ENCODE data around the gene DCAF4L1. TPM values are rescaled to one million over a fixed set of nuclear protein-coding genes. Genes with fewer than 3 reads are reported as not detected.

DCAF4L1 gene
- polyA plus RNA-seq, 2 of the 4 experiments (the other 2 are of a cell fraction): 0.12 to 0.14 TPM

DNA sequence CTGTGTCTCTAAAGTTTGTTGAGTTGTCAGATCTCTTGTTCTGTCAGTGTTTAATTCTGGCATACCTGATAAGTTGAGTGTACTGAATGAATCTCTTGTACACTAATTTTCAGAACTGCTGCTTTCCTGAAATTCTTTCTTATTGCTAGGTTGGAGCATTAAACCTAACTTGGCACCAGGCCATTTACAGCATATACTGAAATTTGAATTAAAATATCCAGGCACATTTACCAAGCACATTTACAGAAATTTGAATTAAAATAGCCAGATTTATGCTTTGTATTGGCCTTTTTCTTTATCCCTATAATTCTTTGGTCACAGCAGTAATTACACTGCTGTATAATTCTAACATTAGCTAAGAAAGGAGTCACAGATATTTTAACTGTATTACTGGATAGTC is 37.5 kb upstream of the DCAF4L1 start:
- TF ChIP-seq CEBPB (IDR thresholded peaks at IDR 0.05): no peak
- TF ChIP-seq FOSB (CRISPR knock-in tag; IDR thresholded peaks at IDR 0.05): no peak
- no peak for TF ChIP-seq SMC3 (IDR thresholded peaks at IDR 0.05)
- no peak for TF ChIP-seq JUN (IDR thresholded peaks at IDR 0.05)
- no peak for TF ChIP-seq FOXS1 (CRISPR knock-in tag; IDR thresholded peaks at IDR 0.05)
- TF ChIP-seq TP53 (CRISPR knock-in tag; IDR thresholded peaks at IDR 0.05): no peak
- TF ChIP-seq, protein P1, sequence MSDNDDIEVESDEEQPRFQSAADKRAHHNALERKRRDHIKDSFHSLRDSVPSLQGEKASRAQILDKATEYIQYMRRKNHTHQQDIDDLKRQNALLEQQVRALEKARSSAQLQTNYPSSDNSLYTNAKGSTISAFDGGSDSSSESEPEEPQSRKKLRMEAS (IDR thresholded peaks at IDR 0.05): no peak
- no peak for TF ChIP-seq RNF2 (IDR thresholded peaks at IDR 0.05; ENCODE audit: borderline replicate concordance, low read depth)
- TF ChIP-seq RAD21 (conservative IDR thresholded peaks at IDR 0.05 in 1 of 2, IDR thresholded peaks at IDR 0.05 in 1 of 2): no peak
- TF ChIP-seq NFE2L2 (conservative IDR thresholded peaks at IDR 0.05; ENCODE audit: low read length): no peak
- no peak for TF ChIP-seq GATA3 (IDR thresholded peaks at IDR 0.05; ENCODE audit: borderline replicate concordance)
- no peak for TF ChIP-seq RARB (CRISPR knock-in tag; IDR thresholded peaks at IDR 0.05)
- no peak overlapping the region for H3K4me3 ChIP-seq
- POLR2A ChIA-PET: no interaction called here
- peaks cover under 1% of the 10 kb centered on the region; the same call in 1 of the 3 replicates for H3K4me1 ChIP-seq
- H3K27ac ChIP-seq: no peak overlapping the region
- H3K9me3 ChIP-seq: no peaks in the 10 kb centered on the region
- CTCF ChIA-PET: no interaction called here
- DNase-seq (ENCODE audit: low read depth in 1 of 2, low spot score in 1 of 2) (no peak), ATAC-seq (no peak), FAIRE-seq (no peak)
- no peak overlapping the region for H3K4me2 ChIP-seq

GRCh38 chr4:41949531-41949930 is 32.0 kb upstream of the DCAF4L1 start:
- TF ChIP-seq EP300 (IDR thresholded peaks at IDR 0.05) (no peak), FOSB (CRISPR knock-in tag; IDR thresholded peaks at IDR 0.05) (no peak), CHD2 (IDR thresholded peaks at IDR 0.05; ENCODE audit: low read length, partially characterized antibody) (no peak), CEBPB (IDR thresholded peaks at IDR 0.05) (no peak)
- H3K4me2 ChIP-seq: no peak overlapping the region
- 86% methylated on average over 3 of the region's 3 CpGs for WGBS (ENCODE audit: missing lambda C conversion rate)
- H3K4me3 ChIP-seq: no peak overlapping the region
- CTCF ChIA-PET: no interaction called here
- DNase-seq (ENCODE audit: low read depth in 1 of 2, low spot score in 1 of 2): no peak
- H3K9me3 ChIP-seq: no peaks in the 10 kb centered on the region
- POLR2A ChIA-PET: no interaction called here
- FAIRE-seq: no peak
- no peak for ATAC-seq
- H3K4me1 ChIP-seq: no peaks in the 10 kb centered on the region
- H3K27ac ChIP-seq: no peak overlapping the region

GRCh38 chr4:41957634-41958033 is 23.9 kb upstream of the DCAF4L1 start:
- H3K4me3 ChIP-seq: no peak overlapping the region
- no peak overlapping the region for H3K4me2 ChIP-seq
- peak; percentile 11 to 35 for DNase-seq (ENCODE audit: low read depth in 1 of 2, low spot score in 1 of 2)
- H3K4me1 ChIP-seq: no peaks in the 10 kb centered on the region
- no peak overlapping the region for H3K27ac ChIP-seq
- FAIRE-seq: no peak
- WGBS (ENCODE audit: missing lambda C conversion rate): 29% methylated on average over 1 of the region's 1 CpG
- no peak for ATAC-seq
- ChIA-PET CTCF (interaction anchor here (0.6 to 0.7 kb wide), 4 partner anchors 28 to 568 kb away, joined by 3 to 7 read pairs (median 5); no protein-coding TSS in a partner anchor), POLR2A (no interaction called here)
- no peaks in the 10 kb centered on the region for H3K9me3 ChIP-seq
- TF ChIP-seq RNF2 (IDR thresholded peaks at IDR 0.05; ENCODE audit: borderline replicate concordance, low read depth): no peak
- TF ChIP-seq HOXB13 (CRISPR knock-in tag; IDR thresholded peaks at IDR 0.05; ENCODE audit: low read depth): no peak
- TF ChIP-seq RARB (CRISPR knock-in tag; IDR thresholded peaks at IDR 0.05): no peak
- no peak for TF ChIP-seq KDM5A (IDR thresholded peaks at IDR 0.05)
- no peak for TF ChIP-seq SMC3 (IDR thresholded peaks at IDR 0.05)
- no peak for TF ChIP-seq FOXS1 (CRISPR knock-in tag; IDR thresholded peaks at IDR 0.05)
- TF ChIP-seq NPAS2 (CRISPR knock-in tag; IDR thresholded peaks at IDR 0.05; ENCODE audit: borderline replicate concordance): no peak
- TF ChIP-seq MAFK (IDR thresholded peaks at IDR 0.05; ENCODE audit: partially characterized antibody): peak; percentile 100
- peak; percentile 41; the same call in 2 of the 3 replicates for TF ChIP-seq CTCF (IDR thresholded peaks at IDR 0.05)
- no peak for TF ChIP-seq RCOR1 (IDR thresholded peaks at IDR 0.05; ENCODE audit: low read depth, low read length)
- TF ChIP-seq ZFP36 (IDR thresholded peaks at IDR 0.05; ENCODE audit: borderline replicate concordance, partially characterized antibody): no peak
- no peak for TF ChIP-seq ELK1 (IDR thresholded peaks at IDR 0.05; ENCODE audit: low read depth, low read length)
- TF ChIP-seq PHF8 (IDR thresholded peaks at IDR 0.05; ENCODE audit: borderline replicate concordance, low read depth): no peak
- TF ChIP-seq, protein P2, sequence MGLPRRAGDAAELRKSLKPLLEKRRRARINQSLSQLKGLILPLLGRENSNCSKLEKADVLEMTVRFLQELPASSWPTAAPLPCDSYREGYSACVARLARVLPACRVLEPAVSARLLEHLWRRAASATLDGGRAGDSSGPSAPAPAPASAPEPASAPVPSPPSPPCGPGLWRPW (IDR thresholded peaks at IDR 0.05): no peak
- TF ChIP-seq RAD21 (conservative IDR thresholded peaks at IDR 0.05 in 1 of 2, IDR thresholded peaks at IDR 0.05 in 1 of 2): peak; percentile 32 to 36; a peak in 4 of 5 replicates
- TF ChIP-seq RFX5 (IDR thresholded peaks at IDR 0.05): no peak
- no peak for TF ChIP-seq TP53 (CRISPR knock-in tag; IDR thresholded peaks at IDR 0.05)
- TF ChIP-seq MAZ (IDR thresholded peaks at IDR 0.05; ENCODE audit: borderline replicate concordance, low read depth, low read length): no peak
- TF ChIP-seq HDAC2 (IDR thresholded peaks at IDR 0.05): no peak

Measured in A549 (cell line).